Liver (tissue), 9 donors: ENCODE data around the gene TXLNA. TPM values are rescaled to one million over a fixed set of nuclear protein-coding genes. Genes with fewer than 3 reads are reported as not detected.

Source experiments
- DNase-seq: peaks from one replicate; pipeline ENCODE4 v3.0.0-alpha.2; 2017; ENCODE audit warnings: low spot score
- H3K27ac ChIP-seq, 2 donors: one replicate each; pipeline ENCODE4 v1.7.0; 2013; ENCODE audit warnings: inconsistent platforms in 2 of 2, low read length in 2 of 2, control low read depth in 1 of 2, low read depth in 1 of 2, mild to moderate bottlenecking in 1 of 2
- H3K27me3 ChIP-seq, 4 donors: one replicate each; pipeline versions ENCODE4 v1.6.1 to v1.7.0; 2013; ENCODE audit warnings: low read length in 3 of 4, inconsistent platforms in 1 of 4, mild to moderate bottlenecking in 1 of 4, moderate library complexity in 1 of 4; ENCODE audit not compliant: control insufficient read depth in 4 of 4, insufficient read depth in 4 of 4
- H3K36me3 ChIP-seq, 4 donors: one replicate each; pipeline versions ENCODE4 v1.6.1 to v1.7.0; 2013; ENCODE audit warnings: low read length in 3 of 4, mild to moderate bottlenecking in 3 of 4, low read depth in 1 of 4, moderate library complexity in 1 of 4; ENCODE audit not compliant: control insufficient read depth in 4 of 4, insufficient read depth in 3 of 4
- H3K4me1 ChIP-seq, 4 donors: one replicate each; pipeline versions ENCODE4 v1.6.1 to v1.7.0; 2013; ENCODE audit warnings: low read length in 3 of 4, mild to moderate bottlenecking in 3 of 4, moderate library complexity in 1 of 4; ENCODE audit not compliant: control insufficient read depth in 4 of 4, insufficient read depth in 4 of 4
- H3K4me3 ChIP-seq, 3 donors: one replicate each; pipeline versions ENCODE4 v1.6.1 to v1.7.0; 2013; ENCODE audit warnings: low read length in 3 of 3, control low read depth in 1 of 3, low read depth in 1 of 3, mild to moderate bottlenecking in 1 of 3
- H3K9ac ChIP-seq, 2 donors: one replicate each; pipeline ENCODE4 v1.7.0; 2013; ENCODE audit warnings: low read length in 2 of 2, mild to moderate bottlenecking in 2 of 2, moderate library complexity in 2 of 2, control low read depth in 1 of 2, low read depth in 1 of 2
- H3K9me3 ChIP-seq, 4 donors: one replicate each; pipeline versions ENCODE4 v1.6.1 to v1.7.0; 2013; ENCODE audit warnings: low read length in 3 of 4; ENCODE audit not compliant: control insufficient read depth in 4 of 4
- ATF3 ChIP-seq: IDR thresholded peaks from 2 replicates; pipeline ENCODE4 v1.6.1; 2016; ENCODE audit warnings: antibody characterized with exemption
- CTCF ChIP-seq: fragments of 150-350 bp; IDR thresholded peaks from 2 replicates; pipeline ENCODE4 v1.5.1; 2017; ENCODE audit warnings: improper control_type of control experiment, low read depth, low read length; ENCODE audit not compliant: missing input control
- EGR1 ChIP-seq, 2 donors: IDR thresholded peaks; 2 replicates each; pipeline ENCODE4 v1.6.1; 2016 to 2018; ENCODE audit warnings: antibody characterized with exemption in 2 of 2, low read depth in 2 of 2
- FOXA1 ChIP-seq: IDR thresholded peaks from 2 replicates; pipeline ENCODE4 v1.6.1; 2016; ENCODE audit warnings: antibody characterized with exemption
- FOXA2 ChIP-seq: IDR thresholded peaks from 2 replicates; pipeline ENCODE4 v1.6.1; 2016; ENCODE audit warnings: antibody characterized with exemption
- GABPA ChIP-seq, 2 donors: IDR thresholded peaks in 1 of 2; conservative IDR thresholded peaks in 1 of 2; 2 replicates each; pipeline ENCODE4 v1.6.1; 2016; ENCODE audit warnings: antibody characterized with exemption in 2 of 2, mild to moderate bottlenecking in 1 of 2, moderate library complexity in 1 of 2
- HNF4A ChIP-seq, 2 donors: conservative IDR thresholded peaks; 2 replicates each; pipeline ENCODE4 v1.6.1; 2016; ENCODE audit warnings: antibody characterized with exemption in 2 of 2, mild to moderate bottlenecking in 2 of 2
- HNF4G ChIP-seq: IDR thresholded peaks from 2 replicates; pipeline ENCODE4 v1.6.1; 2016; ENCODE audit warnings: antibody characterized with exemption
- JUND ChIP-seq, 2 donors: IDR thresholded peaks; 2 replicates each; pipeline ENCODE4 v1.6.1; 2016; ENCODE audit warnings: antibody characterized with exemption in 2 of 2
- MAX ChIP-seq: IDR thresholded peaks from 2 replicates; pipeline ENCODE4 v1.6.1; 2016; ENCODE audit warnings: antibody characterized with exemption
- NR2F2 ChIP-seq: IDR thresholded peaks from 2 replicates; pipeline ENCODE4 v1.6.1; 2016; ENCODE audit warnings: antibody characterized with exemption
- RAD21 ChIP-seq, 2 donors: IDR thresholded peaks; 2 replicates each; pipeline ENCODE4 v1.6.1; 2016; ENCODE audit warnings: antibody characterized with exemption in 2 of 2, mild to moderate bottlenecking in 2 of 2
- REST ChIP-seq: IDR thresholded peaks from 2 replicates; pipeline ENCODE4 v1.6.1; 2016; ENCODE audit warnings: antibody characterized with exemption, mild to moderate bottlenecking
- RXRA ChIP-seq, 2 donors: IDR thresholded peaks; 2 replicates each; pipeline ENCODE4 v1.6.1; 2017 to 2018; ENCODE audit warnings: antibody characterized with exemption in 2 of 2, mild to moderate bottlenecking in 1 of 2
- SP1 ChIP-seq: IDR thresholded peaks from 2 replicates; pipeline ENCODE4 v1.6.1; 2018; ENCODE audit warnings: antibody characterized with exemption, mild to moderate bottlenecking
- TAF1 ChIP-seq: conservative IDR thresholded peaks from 2 replicates; pipeline ENCODE4 v1.6.1; 2016; ENCODE audit warnings: antibody characterized with exemption, mild to moderate bottlenecking
- YY1 ChIP-seq: IDR thresholded peaks from 2 replicates; pipeline ENCODE4 v1.6.1; 2016; ENCODE audit warnings: antibody characterized with exemption, mild to moderate bottlenecking
- ZBTB33 ChIP-seq: IDR thresholded peaks from 2 replicates; pipeline ENCODE4 v1.6.1; 2016; ENCODE audit warnings: antibody characterized with exemption
- WGBS: extraction: QIAGEN DNeasy Blood & Tissue Kit; methylation state at CpG from one replicate; pipeline ENCODE4 v1.1.7; 2013; 5-methylcytosine and 5-hydroxymethylcytosine counted together
- polyA plus RNA-seq, 2 donors: library from polyadenylated mRNA; stranded (reverse) in 1 of 2; unstranded in 1 of 2; fragments of 200-250 nt in 1 of 2; fragments of >200 nt in 1 of 2; fragmentation: Nextera tagmentation in 1 of 2; extraction: Ambion mirVana in 1 of 2; gene quantifications; one replicate each; pipeline versions ENCODE4 v1.2.1 to v1.2.3, GENCODE V29; 2013 to 2015
- total RNA-seq, 2 donors: library from RNA; depleted of rRNA; stranded (reverse); fragments of >200 nt; gene quantifications; one replicate each; pipeline ENCODE4 v1.2.3, GENCODE V29; 2014
- donor health status: healthy.
- donor health status: healthy.
- donor health status: healthy.
- donor health status: healthy.
- donor health status: healthy.

The TXLNA gene
- total and polyA plus RNA-seq, 4 donors: 17.9 to 46.7 (median 28.9) TPM

GRCh38 chr1:32228771-32229170 lies 49.3 kb downstream of the TXLNA start:
- Histone ChIP-seq H3K4me3 (no peak overlapping the region), H3K9ac (no peak overlapping the region), H3K36me3 (peaks cover 9 to 62% (median 46%) of the 10 kb centered on the region in 4 donors), H3K4me1 (peaks cover 2 to 9% (median 8%) of the 10 kb centered on the region in 4 donors), H3K27me3 (no peaks in the 10 kb centered on the region), H3K9me3 (no peaks in the 10 kb centered on the region), H3K27ac (no peak overlapping the region)
- DNase-seq: no peak
- 83% methylated on average over 3 of the region's 3 CpGs for WGBS
- TF ChIP-seq SP1: no peak
- no peak for TF ChIP-seq EGR1 (IDR thresholded peaks at IDR 0.05; ENCODE audit: low read depth in 2 of 2)
- TF ChIP-seq HNF4G: no peak
- TF ChIP-seq FOXA2: no peak
- TF ChIP-seq RXRA (IDR thresholded peaks at IDR 0.05): no peak
- TF ChIP-seq FOXA1: no peak
- no peak for TF ChIP-seq JUND (IDR thresholded peaks at IDR 0.05)
- no peak for TF ChIP-seq REST
- no peak for TF ChIP-seq ZBTB33
- TF ChIP-seq TAF1: no peak
- no peak for TF ChIP-seq ATF3
- TF ChIP-seq GABPA (IDR thresholded peaks at IDR 0.05 in 1 of 2, conservative IDR thresholded peaks at IDR 0.05 in 1 of 2): no peak
- no peak for TF ChIP-seq HNF4A (conservative IDR thresholded peaks at IDR 0.05)
- no peak for TF ChIP-seq YY1
- no peak for TF ChIP-seq RAD21 (IDR thresholded peaks at IDR 0.05)
- no peak for TF ChIP-seq MAX
- TF ChIP-seq CTCF: no peak
- no peak for TF ChIP-seq NR2F2
